B cell (primary cell): Measurements from ENCODE around the gene ZEB1.

ENCODE experiments used
- CTCF ChIP-seq: fragments of 200-600 bp; IDR thresholded peaks from one replicate; pipeline ENCODE4 v1.8.0; 2022; ENCODE audit warnings: antibody characterized with exemption, mild to moderate bottlenecking
- EZH2 ChIP-seq: IDR thresholded peaks from 2 replicates; pipeline ENCODE4 v1.6.1; 2012; ENCODE audit warnings: borderline replicate concordance, low read depth, mild to moderate bottlenecking, moderate library complexity, low read length; ENCODE audit not compliant: insufficient read depth, poor library complexity, severe bottlenecking

- TF ChIP-seq CTCF (no peak), EZH2 (no peak)
Observed at GRCh38 chr10:31384589-31384949, 65.6 kb downstream of the ZEB1 start.
